GM21423 (cell line): ENCODE results near the gene CCDC87.
"Not testable (repeated sequence)": the region's sequence is repeated elsewhere in the genome, so short reads cannot be mapped to it uniquely, and the experiment has no call there.

Experiments used
- ATAC-seq: cut with Tn5 transposase; IDR thresholded peaks from one replicate; pipeline ENCODE4 v1.9.1; 2021; ENCODE audit warnings: mild to moderate bottlenecking, moderate library complexity; ENCODE audit not compliant: unreplicated experiment

Gene CCDC87

DNA sequence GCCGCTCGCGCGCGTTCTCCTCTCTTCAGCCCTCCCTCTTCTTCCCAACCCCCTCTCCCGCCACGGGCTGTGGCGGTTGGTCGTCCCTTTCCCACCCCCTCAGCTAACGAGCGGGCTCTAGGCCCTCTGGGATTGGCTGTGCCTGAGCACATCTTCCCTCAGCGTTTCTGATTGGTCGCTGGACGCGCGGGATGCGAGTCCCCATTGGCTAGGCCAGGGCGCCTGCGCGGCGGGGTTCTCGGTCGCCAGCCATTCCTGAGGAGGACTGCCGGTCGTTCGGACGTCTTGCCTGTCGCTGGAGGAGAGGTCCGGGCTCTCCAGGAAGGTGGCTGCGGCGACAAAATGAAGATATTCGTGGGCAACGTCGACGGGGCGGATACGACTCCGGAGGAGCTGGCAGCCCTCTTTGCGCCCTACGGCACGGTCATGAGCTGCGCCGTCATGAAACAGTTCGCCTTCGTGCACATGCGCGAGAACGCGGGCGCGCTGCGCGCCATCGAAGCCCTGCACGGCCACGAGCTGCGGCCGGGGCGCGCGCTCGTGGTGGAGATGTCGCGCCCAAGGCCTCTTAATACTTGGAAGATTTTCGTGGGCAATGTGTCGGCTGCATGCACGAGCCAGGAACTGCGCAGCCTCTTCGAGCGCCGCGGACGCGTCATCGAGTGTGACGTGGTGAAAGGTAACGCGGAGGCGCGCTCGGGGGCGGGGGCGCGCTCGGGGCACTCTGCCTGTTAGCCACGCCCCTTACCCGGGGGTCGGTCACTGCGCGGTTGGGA, 23.7 kb upstream of the CCDC87 start, which contains the start of gene RBM14:
Gene RBM14, plus strand, starts transcription at position 252 of the 776 bp plus-strand sequence. Its CDS starts 91 bp downstream, at position 343.
- peak; percentile 90 for ATAC-seq

DNA sequence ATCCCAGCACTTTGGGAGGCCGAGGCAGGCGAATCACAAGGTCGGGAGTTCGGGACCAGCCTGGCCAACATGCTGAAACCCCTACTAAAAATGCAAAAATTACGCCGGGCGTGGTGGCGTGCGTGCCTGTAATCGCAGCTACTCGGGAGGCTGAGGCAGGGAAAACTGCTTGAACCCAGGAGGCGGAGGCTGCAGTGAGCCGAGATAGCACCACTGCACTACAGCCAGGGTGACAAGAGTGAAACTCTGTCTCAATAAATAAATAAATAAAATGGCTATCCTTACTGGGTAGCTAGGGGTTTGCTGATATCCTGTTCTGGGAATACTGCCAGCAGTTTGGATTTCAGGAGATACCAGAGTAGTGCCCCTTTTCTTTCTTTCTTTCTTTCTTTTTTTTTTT, 21.2 kb upstream of the CCDC87 start:
- no peak for ATAC-seq

DNA sequence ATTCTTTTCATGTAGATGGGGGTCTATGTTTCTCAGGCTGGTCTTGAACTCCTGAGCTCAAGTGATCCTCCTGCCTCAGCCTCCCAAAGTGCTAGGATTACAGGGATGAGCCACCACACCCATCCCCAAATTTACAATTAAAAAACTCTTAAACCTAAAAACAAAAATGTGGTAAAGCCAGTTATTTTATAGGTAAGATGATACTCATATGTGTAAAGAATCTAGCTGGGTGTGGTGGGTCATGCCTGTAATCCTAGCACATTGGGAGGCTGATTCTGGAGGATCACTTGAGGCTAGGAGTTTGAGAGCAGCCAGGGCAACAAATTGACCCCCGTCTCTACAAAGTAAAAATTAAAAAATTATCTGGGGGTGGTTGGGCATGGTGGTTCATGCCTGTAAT, 19.6 kb upstream of the CCDC87 start:
- no peak for ATAC-seq

DNA sequence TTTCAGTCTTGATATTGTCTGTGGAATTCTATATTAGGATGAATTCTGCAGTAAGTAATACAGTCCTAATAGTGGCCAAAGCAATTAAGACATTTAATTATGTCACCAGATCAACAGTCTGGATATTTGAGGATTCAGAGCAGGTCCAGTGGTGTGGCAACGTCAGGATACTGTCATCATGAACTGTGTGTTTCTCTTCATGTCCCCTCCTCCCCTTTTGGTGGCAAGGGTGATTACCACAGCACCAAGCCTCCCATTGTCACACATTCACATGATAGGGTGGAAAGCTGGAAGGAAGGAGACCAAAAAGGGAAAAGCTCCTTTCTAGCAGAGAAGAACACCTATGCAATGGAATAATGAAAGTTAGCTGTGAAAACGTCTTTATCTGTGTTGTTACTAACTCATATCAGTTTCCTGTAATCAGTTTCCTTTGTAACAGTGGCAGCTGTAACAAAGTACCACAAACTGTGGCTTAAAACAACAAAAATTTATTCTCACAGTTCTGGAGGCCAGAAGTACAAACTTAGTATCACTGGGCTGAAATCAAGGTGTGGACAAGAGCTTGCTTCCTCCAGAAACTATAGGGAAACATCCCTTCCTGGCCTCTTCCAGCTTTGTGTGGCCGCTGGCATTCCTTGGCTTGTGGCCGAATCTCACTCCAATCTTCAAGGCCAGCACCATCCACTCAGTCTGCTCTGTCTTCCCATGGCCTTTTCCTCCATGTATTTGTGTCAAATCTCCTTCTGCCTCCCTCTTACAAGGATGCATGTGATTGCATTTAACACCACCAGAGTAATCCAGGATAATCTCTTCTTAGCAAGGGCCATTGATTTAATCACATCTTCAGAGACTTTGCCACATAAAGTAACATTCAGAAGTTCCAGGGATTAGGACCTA, 17.1 kb upstream of the CCDC87 start:
- ATAC-seq, result no peak

DNA sequence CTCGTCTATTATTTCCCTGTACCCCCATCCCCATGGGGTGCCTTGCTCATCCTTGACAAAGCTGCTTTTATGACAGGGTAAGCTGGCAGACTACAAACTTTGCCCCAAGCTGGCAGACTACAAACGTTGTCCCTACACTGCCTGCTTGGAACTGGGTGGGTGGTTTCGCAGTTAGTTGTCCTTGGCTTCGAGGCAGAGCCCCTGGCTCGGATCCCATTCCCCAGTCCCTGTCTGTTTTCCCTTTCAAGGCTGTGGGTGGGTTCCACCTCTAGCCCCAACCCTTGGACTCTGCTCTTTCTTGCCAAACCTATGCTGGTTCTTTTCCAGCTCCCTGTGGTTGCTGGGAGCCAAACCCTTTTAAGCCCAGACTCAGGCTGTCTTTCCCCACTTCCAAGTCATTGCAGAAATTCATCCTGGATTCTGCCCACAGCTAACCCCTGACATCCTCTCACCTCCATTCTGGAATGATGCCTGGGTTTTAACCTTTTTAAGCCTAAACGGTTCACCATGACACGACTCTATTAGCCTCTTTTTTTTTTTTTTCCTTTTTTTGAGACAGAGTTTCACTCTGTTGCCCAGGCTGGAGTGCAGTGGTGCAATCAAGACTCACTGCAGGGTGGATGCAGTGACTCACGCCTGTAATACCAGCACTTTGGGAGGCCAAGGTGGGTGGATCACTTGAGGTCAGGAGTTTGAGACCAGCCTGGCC, 14.4 kb upstream of the CCDC87 start:
- ATAC-seq, result no peak

DNA sequence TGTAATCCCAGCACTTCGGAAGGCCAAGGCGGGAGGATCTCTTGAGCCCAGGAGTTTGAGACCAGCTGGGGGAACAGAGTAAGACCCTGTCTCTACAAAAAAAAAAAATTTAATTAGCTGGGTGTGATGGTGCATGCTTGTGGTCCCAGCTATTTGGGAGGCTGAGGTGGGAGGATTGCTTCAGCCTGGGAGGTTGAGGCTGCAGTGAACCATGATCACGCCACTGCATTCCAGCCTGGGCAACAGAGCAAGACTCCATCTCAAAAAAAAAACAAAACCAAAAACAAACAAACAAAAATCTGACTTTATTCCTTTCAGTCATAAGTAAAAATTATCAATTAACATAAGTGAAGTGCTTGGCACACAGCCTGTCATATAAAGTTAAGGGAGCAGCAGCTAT, 13.7 kb upstream of the CCDC87 start:
- not testable (repeated sequence) for ATAC-seq

DNA sequence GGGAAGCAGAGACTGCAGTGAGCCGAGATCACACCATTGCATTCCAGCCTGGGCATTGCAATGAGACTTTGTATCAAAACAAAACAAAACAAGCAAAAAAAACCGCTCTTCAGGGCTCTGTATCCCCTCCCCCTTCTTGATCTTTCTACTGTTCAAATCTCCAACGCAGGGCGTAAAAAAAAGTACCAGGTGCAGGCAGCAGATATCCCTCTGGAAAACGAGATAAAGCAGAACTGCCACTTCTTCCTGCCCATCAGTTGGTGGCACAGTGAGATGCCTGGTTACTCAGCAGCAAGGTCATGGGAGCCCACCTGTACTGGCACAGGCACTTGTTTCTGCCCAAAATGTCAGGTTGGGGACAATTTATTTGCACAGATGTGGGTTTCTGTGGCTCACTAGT, 11.3 kb upstream of the CCDC87 start:
- ATAC-seq, result no peak

DNA sequence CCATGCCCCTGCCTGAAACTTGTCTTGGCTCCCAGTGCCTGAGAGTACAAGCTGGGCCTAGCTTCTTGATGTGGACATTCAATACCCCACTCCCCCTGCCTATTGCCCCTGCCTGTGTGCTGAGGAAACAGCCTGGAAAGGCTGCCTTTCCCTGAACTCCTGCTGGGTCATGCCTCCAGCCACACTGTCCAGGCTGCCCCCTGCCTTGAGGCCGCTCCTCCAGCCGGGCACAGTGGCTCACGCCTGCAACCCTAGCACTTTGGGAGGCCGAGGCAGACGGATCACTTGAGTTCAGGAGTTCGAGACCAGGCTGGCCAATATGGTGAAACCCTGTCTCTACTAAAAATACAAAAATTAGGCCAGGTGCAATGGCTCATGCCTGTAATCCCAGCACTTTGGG, 10.2 kb upstream of the CCDC87 start:
- ATAC-seq, result no peak

DNA sequence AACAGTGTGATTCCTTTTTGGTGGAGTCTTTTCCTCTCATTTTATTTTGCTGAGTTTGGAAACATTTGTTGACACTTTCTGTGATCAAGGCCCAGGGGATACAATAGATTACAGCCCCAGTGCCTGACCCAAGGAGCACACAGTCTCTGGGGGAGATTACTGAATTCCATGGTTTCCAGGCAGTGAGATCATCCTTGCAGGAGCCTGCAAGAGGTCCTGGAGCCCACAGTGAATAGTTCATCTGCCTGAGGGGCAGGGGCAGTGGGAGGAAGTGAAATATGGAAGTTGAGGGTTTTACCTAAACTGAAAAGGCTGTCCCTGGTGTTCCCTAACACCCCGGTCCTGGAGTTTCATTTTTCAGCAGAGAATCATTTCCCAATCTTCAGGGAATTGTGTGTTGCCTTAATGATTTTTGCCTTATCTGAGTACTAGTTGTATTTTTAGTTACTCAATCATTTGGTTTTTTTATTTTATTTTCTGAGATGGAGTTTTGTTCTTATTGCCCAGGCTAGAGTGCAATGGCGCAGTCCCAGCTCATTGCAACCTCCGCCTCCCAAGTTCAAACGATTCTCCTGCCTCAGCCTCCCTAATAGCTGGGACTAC, 7.9 kb upstream of the CCDC87 start:
- ATAC-seq, result no peak

DNA sequence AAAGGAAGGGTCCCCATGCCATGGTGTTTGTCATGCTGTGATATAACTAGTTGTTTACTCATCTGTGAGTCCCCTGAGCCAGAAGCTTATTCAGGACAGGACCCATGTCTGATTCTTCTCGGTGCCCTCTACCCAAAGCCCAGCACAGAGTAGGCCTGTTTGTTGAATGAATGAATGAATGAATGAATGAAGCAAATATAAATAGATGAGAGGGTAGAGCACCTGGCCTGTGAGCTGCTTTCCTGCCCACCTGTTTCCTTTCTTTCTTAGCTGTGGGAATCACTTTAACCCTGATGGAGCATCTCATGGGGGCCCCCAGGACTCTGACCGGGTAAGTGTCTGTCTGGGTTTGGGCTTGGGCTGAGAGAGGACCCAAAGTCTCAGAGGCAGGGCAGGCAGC, 7.4 kb upstream of the CCDC87 start:
- no peak for ATAC-seq

DNA sequence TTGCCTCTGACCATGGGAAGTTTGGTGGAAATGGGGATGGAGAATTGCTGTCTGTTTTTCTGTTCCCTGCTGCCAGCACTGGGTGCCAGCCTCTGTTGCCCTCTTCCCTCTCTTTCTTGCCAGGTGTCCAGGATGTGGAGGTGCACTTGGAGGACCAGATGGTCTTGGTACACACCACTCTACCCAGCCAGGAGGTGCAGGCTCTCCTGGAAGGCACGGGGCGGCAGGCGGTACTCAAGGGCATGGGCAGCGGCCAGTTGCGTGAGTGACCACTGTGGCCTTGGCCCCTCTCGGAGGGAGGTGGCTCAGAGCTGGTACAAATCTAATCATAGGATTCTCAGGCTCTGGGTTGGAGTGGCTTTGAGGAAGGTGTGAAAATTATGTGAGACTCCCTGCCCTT, 6.1 kb upstream of the CCDC87 start:
- no peak for ATAC-seq

DNA sequence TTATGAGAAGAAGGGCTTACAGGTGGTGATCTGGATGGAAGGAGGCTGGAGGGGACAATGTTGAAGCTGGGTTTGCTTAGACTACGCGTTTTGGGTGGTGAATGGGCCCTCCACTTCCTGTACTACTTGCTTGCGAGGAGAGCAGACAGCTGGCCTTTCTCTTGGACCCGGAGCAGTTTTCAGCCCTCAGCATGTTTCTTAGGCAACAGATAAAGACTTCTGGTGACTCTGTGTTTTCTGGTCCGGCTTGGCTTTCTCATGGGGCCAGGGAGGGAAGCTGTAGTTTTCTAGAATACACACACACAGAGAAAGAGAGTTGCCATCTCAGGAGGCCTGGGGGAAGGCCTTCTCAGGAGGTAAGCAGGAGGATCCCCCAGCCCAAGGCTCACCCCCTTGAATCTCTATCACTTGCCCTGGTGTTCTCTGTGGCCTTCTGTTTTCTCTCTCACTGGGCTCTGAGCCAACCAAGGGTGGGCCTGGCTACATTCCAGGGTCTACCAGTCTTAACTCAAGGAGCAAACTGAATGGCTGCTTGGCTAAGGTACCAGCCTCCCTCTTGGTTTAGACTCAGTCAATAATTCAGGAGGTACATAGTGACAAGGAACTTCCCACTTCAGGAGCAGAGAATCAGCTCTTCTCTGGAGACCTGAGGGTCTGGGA, 2.5 kb upstream of the CCDC87 start:
- ATAC-seq, result no peak

DNA sequence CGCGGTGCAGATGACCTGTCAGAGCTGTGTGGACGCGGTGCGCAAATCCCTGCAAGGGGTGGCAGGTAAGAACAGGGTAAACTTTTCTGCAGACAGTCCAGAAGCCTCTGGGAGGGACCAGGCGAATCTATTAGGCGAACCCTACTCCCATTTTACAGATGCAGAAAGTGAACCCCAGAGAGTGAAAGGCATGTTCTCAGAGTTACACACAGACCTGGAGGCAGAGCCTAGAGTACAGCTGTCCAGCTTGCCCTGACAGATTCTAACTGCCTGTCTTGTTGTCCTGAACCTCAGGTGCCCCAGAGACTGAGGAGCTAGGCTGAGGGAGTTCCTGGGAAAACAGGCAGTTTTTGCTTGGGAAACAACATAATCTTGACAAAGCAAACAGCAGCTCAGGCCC, 787 bp upstream of the CCDC87 start:
- ATAC-seq, result no peak

DNA sequence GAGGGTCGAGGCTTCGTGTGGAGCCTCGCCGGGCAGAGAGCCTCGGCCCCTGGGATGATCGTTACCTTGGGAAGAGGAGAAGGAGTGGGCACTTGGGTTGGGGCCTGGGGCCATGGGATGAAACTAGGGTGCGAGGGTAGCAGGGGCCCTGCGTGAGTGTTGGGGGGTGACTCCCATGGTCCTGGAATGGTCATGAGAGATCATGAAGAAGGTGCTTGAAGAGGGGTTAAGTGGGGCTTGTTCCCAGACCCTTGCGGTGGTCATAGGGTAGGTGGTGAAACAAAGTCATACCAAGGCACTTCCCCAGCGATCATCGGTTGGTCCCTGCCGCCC, 406 bp upstream of the CCDC87 start:
- no peak for ATAC-seq

DNA sequence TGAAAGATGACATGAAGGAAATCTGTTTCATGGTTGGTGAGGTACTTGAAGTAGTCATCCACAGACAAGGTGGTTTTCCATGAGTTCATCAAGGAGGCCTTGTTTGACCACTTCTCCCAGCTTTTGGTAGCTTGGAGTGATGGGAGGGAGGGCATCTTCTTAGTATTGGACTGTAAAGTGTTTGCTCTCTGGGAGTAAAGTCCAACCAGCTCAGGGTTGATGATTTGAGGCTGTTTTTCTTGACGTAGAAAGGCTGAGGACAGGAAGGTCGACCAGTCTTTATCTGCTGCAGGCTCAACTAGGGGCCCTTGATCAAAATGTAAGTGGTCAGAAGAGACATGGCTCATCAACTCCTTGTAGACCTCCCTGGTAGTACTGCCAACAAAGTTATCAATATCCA, 1.7 kb downstream of the CCDC87 start:
- ATAC-seq, result no peak

DNA sequence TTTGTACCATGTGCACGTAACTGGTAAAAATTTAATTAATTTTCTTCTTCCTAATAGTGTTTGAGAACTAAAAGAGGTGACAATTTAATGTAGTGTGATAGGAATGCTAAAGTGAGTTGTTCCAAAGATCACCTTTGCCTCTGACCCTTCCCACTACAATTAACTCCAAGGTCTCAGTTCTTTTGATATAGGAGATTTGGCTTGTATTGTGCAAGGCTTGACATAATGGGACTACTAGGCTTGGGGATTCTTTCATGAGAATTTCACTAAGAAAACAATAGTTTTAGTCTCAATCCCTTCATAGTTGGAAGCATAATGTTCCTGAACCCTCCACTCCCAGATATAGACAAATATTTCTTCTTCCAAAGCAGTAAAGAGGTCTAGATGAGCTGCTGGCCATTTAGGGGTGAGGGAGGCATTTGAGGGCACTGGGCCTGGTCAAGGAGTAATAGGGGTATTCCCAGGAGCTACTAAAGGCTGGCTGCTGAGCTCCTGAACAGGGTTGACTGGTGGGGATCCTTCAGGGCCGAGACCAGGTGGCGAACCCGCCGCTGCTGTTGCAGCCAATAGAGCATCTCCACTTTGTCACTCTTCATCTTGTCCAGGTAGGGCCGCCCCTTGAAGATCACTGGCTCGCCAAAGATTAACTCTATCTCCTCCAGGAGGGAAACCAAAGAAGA, 2.7 kb downstream of the CCDC87 start:
- ATAC-seq, result no peak

DNA sequence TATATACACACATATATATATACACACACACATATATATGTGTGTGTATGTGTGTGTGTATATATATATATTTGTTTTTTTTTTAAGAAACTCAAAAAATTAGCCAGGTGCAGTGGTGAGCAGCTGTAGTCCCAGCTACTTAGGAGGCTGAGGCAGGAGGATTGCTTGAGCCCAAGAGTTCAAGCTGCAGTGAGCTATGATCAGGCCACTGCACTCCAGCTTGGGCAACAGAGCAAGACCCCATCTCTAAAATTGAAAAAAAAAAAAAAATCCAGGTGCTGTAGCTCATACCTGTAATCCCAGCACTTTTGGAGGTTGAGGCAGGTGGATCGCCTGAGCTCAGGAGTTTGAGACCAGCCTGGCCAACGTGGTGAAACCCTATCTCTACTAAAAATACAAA, 3.5 kb downstream of the CCDC87 start:
- ATAC-seq, result not testable (repeated sequence)

DNA sequence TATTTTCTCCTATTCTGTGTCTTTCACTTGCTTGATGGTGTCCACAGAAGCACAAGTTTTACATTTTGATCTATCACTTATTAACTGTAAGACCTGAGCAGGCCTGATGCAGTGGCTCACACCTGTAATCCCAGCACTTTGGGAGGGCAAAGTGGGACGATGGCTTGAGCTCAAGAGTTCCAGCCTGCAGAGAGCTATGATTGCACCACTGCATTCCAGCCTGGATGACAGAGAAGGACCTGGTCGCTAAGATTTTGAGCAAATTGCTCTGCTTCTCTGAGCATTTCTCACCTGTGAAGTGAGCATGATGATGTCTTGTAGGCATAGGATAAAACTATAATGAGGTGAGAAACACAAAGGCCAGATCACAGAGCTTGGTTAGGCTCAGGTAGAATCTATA, 6.7 kb downstream of the CCDC87 start:
- ATAC-seq, result no peak

DNA sequence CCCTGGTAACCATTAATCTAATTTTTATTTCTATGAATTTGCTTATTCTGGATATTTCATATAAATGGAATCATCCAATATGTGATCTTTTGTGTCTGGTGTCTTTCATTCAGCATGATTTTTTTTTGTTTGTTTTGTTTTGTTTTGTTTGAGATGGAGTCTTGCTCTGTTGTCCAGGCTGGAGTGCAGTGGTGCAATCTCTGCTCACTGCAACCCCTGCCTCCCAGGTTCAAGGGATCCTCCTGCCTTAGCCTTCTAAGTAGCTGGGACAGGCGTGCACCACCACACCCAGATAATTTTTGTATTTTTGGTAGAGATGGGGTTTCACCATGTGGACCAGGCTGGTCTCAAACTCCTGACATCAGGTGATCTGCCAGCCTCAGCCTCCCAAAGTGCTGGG, 7.4 kb downstream of the CCDC87 start:
- ATAC-seq, result not testable (repeated sequence)

DNA sequence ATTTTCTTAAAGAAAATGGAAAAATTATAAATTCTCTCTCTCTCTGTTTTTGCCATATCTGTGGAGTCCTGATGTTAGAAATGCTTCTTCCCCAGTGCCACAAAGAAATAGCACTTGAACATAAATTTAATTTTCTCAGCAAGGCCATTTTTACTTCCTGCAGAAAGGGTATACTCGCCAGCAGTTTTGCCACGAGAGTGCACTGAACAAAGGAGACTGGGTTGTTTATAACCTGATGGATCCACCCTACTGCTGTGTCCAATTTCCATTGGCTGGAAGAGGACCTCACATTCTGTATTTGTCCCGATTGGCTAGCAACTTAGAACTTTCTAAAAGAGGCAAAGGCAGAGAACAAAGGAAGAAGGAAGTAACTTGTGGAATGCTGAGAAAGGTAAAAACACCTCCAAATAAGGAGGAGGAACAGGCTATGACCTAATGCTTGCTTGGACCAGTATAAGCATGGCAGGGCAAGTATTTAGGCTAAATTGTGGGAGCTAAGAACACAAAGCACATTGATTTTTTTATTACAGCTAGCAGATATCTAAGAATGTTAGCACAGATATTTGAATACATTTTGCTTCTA, 10.2 kb downstream of the CCDC87 start:
- ATAC-seq, result not testable (repeated sequence)
